GM21528 (cell line): ENCODE results near the gene LAT.
"Not testable (repeated sequence)": the region's sequence is repeated elsewhere in the genome, so short reads cannot be mapped to it uniquely, and the experiment has no call there.

Experiments
- ATAC-seq: cut with Tn5 transposase; IDR thresholded peaks from one replicate; pipeline ENCODE4 v1.9.1; 2021; ENCODE audit warnings: mild to moderate bottlenecking, moderate library complexity; ENCODE audit not compliant: unreplicated experiment, low FRiP score

The LAT gene

DNA sequence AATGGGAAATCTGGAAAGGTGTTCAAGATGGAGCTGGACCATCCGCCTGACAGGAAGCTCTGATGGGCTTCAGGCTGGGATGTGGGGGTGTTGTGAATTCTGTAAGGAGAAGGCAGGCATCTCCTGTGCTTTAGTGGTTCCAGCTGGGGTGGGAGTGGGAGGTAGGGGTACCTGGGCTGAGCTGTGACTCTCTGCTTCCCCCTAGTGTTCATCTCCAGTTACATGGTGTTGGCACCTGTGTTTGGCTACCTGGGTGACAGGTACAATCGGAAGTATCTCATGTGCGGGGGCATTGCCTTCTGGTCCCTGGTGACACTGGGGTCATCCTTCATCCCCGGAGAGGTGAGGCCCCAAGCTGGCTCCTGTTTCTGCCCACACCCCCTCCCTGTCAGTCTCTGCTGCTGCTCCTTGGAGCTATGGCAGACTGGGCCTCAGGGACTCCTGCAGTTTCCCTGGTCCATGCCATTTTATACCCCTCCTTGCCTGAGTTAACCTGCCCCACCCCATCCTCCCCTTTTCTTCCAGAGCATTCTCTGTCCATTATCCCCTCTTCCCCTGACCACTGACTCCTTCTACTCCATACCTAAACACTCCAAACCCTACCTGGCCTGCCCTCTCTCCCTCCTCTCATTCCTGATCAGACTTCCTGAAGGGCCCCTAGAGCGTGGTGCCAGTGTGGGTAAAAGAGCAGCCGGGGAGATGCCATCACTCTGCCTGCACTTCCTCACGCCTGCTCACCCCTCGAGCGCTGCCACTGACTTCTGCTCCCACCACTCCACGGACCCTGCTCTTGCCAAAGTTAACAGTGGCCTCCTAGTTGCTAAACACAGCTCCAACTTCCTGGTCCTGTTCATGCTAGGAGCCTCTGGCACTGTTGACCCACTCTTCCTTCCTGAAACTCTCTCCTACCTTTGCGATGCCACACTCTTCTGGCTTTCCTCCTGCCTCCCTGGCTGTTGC is 6.9 kb upstream of the LAT start:
- no peak for ATAC-seq

DNA sequence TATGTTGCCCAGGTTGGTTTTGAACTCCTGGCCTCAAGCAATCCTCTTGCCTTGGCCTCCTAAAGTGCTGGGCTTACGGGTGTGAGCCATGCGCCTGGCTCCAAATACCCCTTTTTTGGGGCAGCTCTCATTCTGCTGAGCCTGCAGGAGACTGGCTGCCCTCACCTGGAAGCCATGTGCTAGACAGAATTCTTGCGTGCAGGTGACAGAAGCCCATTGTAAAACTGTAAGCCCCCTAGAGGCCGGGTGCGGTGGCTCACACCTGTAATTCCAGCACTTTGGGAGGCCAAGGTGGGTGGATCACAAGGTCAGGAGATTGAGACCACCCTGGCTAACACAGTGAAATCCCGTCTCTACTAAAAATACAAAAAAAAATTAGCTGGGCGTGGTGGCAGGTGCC is 4.5 kb upstream of the LAT start:
- not testable (repeated sequence) for ATAC-seq

DNA sequence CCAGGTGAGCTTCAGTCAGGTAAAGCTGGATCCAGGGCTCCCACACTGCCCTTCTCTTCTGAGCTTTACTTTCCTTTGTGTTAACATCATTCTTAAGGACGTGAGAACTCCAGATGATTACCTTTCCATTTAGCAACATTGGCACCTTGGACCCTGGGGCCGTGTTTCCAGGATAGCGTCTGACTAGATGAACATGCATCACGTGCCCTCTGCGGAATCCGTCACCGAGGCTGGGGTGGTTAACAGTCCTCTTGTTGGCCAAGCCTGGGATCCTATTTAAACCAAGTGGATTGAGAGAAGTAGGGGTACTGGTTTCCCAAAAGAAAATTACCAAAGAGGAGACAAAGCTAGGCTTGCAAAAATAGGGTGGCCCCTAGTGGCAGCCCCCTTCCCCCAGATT is 3.9 kb upstream of the LAT start:
- no peak for ATAC-seq

DNA sequence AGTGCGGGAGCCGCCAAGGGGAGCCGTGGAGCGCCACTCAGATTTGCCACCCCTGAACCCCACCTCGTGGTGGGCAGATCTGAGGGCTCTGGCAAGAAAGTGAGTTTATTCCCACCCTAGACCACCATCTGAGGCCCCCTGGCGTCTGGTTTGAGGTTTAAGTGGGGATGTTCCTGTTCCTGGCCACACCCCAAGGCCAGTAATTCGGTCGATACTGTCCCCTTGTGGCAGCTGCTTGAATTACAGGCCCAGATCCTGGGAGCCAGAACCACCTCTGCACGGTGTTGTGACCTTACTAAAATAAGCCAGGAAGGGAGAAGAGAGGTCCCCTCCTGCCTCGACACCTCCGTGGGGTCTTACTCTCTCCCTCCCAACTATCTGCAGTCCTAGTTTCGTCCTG is 3.3 kb upstream of the LAT start:
- ATAC-seq: no peak

DNA sequence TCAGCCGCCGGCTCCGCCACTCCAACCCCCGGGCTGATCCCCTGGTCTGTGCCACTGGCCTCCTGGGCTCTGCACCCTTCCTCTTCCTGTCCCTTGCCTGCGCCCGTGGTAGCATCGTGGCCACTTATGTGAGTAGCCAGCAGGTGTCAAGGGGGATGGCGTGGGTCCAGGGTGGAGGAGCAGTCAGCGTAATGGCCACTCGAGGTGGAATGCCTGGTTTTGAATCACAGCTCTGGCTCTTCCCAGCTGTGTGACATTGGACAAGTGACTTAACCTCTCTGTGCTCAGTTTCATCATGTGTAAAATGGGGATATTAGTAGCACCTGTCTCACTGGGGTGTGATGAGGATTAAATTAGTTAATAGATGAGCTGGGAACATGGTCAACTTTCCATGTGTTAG is 2.4 kb upstream of the LAT start:
- no peak for ATAC-seq

DNA sequence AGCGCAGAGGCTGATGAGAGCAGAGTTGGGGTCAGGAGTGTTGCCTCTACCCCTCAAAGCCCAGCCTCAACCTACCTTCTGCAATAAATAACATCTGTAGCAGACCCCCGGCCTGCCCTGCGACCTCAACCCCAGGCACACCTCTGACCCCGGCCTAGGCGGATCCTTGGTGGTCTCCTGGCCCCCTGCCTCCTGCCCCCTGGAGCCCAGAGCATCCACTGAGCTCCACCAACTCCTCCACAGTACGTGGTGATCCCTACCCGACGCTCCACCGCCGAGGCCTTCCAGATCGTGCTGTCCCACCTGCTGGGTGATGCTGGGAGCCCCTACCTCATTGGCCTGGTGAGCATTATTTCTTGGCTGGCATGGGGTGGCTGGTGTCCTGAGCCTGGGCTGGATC is 1.9 kb upstream of the LAT start:
- ATAC-seq: no peak

DNA sequence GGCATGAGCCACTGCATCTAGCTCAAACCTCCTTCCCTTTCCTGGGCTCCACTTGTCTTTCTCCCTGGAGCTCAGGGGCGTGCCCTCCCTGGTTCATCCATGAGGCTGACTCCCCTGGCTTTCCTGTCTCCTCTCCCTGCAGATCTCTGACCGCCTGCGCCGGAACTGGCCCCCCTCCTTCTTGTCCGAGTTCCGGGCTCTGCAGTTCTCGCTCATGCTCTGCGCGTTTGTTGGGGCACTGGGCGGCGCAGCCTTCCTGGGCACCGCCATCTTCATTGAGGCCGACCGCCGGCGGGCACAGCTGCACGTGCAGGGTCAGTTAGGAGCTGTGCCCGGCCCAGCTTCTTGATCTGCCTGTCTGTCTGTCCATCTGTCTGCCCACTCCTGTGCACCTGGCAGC is 1.2 kb upstream of the LAT start:
- ATAC-seq: no peak

DNA sequence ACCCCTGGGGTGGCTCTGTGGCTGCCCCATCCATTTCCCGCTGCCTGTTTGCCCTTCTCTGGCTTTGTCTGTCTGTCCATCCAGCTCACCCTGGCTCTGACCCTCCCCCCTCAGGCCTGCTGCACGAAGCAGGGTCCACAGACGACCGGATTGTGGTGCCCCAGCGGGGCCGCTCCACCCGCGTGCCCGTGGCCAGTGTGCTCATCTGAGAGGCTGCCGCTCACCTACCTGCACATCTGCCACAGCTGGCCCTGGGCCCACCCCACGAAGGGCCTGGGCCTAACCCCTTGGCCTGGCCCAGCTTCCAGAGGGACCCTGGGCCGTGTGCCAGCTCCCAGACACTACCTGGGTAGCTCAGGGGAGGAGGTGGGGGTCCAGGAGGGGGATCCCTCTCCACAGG is 761 bp upstream of the LAT start:
- no peak for ATAC-seq

DNA sequence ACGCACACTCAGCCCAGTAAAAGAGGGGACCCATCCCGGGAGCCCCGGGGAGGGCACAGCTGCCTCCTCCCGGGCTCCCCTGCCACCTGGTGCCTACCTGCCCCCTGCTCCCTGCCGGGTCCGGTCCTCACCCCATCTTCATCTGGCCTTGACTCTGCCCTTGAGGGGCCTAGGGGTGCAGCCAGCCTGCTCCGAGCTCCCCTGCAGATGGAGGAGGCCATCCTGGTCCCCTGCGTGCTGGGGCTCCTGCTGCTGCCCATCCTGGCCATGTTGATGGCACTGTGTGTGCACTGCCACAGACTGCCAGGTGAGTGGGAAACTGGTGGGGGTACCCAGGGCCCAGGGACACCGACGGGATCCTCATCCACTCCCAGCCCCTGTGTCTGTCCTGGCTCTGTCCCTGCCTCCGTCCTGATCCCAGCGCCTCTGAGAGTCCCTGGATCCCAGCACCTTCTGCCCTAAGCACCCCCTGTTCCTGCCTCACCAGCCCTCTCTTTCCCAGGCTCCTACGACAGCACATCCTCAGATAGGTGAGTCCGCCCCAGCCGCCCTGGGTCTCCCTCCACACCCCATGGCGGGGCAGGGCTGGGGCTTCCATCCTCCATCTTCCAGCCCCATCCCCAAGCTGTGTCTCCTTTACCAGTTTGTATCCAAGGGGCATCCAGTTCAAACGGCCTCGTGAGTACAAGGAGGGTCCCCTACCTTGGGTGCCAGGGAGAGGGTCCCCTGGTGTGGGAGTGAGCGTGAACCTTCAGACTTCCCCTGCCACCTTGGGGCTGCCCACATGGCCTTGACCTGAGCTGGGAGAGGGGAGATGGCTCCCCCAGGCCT is 574 bp downstream of the LAT start:
- ATAC-seq: no peak

DNA sequence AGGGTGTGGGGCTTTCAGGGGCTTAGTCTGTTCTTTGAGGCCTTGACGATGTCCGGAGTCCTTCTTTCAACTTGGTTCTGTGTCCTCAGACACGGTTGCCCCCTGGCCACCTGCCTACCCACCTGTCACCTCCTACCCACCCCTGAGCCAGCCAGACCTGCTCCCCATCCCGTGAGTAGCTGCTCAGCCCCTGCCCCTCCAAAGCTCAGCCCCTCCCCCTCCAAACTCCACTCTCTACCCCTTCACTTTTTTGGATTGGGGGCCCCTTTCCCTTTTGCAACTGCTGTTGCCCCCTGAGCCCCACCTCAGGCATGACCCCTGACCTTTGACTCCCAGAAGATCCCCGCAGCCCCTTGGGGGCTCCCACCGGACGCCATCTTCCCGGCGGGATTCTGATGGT is 1.2 kb downstream of the LAT start:
- ATAC-seq: no peak

DNA sequence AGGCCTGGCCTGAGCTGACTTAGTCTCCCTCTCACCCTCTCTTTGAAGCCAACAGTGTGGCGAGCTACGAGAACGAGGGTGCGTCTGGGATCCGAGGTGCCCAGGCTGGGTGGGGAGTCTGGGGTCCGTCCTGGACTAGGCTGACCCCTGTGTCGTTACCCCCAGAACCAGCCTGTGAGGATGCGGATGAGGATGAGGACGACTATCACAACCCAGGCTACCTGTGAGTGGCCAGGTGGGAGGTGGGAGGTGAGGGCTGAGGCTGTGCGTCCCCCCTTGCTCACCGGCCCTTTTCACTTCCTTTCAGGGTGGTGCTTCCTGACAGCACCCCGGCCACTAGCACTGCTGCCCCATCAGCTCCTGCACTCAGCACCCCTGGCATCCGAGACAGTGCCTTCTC is 1.6 kb downstream of the LAT start:
- no peak for ATAC-seq

DNA sequence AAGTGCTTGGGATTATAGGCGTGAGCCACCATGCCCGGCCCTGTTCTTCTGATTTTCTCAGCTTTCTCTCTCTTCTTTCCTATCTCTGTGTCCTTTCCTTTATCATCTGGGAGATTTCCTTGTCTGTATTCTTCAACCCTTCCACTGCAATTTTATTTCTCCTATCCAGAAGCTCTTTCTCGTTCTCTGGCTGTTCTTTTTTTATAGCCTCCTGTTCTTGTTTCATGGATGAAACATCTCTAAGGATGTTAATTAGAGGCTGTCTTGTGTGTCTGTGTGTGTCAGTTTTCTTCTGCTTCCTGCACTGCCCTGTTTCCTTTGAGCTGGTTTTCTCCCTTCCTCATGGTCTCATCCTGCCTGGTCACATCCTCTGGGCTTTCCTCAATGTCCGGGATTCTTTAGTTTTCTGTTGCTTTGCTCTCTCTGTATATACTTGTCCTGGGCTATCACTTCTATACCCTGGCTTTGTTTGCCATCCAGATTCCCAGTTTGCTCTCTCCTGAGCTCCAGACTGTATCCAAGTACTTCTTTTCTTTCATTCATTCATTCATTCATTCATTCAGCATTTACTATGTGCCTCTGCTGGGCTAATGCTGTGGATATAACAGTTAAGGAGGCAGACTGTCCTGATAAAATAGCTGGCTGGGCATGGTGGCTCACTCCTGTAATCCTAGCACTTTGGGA is 2.5 kb downstream of the LAT start:
- ATAC-seq: no peak

DNA sequence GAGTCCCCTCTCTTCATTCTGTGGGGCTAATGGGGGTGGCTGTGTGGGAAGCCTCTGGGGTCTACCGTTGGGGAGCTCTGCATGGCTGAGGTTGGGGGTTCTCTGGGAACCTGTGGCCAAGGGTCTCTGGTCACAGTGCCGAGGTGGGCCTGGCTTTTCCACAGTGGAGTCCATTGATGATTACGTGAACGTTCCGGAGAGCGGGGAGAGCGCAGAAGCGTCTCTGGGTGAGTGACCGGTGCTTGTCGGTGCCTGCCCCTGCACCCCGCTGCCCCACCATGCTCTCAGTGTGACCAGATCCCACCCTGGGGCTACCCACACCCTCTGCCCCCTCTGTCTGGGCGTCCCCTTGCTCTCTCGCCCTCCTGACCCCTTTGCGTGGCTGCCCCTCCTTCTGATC is 4.5 kb downstream of the LAT start:
- ATAC-seq: no peak

DNA sequence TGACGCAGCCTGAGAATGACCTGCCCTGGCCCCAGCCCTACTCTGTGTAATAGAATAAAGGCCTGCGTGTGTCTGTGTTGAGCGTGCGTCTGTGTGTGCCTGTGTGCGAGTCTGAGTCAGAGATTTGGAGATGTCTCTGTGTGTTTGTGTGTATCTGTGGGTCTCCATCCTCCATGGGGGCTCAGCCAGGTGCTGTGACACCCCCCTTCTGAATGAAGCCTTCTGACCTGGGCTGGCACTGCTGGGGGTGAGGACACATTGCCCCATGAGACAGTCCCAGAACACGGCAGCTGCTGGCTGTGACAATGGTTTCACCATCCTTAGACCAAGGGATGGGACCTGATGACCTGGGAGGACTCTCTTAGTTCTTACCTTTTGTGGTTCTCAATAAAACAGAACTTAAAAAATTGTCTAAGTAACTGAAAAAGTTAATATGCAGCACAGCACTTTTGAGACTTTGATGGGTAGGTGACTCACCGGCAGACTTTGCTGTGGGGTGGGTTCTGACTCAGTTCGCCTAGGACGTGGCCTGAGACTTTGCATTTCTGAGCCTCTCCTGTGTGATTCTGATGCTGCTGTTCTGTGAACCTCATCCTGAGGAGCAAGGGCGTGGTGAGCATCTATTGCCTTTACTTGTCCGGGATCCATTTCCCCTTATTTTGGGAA is 5.7 kb downstream of the LAT start:
- ATAC-seq: no peak

DNA sequence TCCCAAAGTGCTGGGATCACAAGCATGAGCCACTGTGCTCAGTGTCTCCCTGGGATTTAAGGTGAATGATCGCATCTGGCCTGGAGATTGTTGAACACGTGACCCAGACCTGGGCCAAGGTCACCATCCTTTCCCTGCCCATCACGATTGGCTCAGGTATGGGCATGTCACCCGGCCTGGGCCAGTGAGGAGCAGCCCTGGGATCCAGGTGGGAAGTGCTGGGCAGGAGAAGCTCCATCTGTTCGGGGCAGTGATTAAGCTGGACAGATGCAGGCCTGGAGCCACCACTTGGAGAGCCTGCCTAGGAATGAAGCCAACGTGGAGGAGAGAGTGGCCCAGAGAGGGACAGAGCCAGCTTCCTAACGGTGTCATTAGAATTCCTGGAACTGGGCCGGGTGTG is 6.8 kb downstream of the LAT start:
- no peak for ATAC-seq

DNA sequence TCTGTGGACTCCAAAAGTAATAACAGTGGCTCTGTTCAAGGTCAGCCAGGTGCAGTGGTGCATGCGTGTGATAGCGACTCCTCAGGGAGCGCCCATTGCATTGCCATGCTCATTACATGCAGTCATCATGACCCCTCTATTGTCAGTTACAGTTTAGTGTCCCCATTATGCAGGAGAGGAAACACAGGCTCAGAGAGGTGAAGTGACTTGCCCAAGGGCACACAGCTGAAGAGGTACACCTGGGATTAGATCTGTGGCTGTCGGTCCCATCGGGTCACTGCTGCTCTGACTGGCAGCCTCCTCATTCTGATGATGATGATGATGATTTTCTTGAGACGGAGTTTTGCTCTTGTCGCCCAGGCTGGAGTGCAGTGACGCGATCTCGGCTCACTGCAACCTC is 7.6 kb downstream of the LAT start:
- no peak for ATAC-seq

DNA sequence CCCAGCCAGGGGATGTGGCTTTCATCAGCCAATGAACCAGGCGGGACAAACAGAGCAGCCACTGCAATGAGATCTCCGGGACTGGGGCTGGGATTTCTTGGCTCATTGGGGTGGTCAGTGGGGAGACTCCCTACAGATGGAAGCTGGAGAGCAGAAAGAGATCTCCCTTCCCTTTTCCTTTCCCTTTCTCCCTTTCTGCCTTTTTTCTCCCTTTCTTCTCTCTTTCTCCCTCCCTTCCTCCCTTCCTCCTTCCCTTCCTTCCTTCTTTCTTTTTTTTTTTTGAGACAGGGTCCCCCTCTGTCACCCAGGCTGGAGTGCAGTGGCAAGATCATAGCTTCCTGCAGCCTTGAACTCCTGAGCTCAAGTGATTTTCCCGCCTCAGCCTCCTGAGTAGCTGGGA is 14.0 kb downstream of the LAT start:
- ATAC-seq: no peak

DNA sequence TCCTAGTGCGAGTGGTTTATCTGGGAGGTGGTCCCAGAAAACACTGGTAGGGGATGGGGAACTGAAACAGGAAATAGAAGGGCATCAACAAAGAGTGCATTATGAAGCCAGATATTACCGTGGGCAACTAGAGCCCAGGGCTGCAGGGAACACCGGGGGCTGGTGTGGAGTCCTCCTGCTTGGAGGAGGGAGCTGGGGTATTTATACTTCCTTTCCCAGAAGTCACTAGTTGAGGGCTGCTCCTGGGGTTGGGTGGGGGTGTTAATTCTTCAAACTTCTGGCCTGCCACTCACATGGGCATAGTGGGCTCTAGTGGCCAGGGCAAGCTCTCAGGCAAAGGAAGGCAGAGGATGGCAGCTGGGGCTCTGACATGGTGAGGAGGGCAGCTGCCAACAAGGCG is 14.7 kb downstream of the LAT start:
- no peak for ATAC-seq

DNA sequence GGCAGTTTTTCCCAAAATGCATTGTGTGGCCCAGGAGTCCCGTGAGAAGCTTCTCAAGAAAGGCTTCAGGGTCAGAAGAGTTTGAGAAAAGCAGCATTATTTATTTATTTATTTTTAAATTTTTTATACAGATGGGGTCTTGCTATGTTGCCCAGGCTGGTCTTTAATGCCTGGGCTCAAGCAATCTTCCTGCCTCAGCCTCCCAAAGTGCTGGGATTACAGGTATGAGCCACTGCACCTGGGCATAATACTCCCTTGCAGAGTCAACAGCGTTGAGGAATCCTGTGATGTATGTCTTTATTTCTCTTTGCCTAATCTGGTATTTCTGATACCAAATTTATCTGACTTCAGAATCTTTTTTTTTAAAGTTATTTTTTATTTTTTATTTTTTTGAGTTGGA is 15.2 kb downstream of the LAT start:
- no peak for ATAC-seq

DNA sequence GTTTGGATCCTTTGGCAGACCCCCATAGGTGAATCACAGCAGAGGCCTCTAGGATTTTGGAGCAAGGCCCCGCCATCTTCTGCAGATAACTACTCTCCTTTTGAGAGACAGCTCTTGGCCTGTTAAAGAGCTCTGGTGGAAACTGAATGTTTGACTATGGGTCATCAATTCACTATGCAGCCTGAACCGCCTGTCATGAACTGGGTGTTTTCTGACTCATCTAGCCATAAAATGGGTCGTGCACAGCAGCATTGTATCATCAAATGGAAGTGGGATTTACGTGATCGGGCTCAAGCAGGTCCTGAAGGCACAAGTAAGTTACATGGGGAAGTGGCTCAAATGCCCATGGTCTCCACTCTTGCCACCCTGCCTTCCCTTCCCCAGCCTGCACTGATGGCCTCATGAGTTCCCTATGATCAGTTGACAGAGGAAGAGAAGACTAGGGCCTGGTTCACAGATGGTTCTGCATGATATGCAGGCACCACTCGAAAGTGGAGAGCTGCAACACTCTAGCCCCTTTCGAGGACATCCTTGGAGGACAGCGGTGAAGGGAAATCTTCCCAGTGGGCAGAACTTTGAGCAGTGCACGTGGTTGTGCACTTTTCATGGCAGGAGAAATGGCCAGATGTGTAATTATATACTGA is 19.8 kb downstream of the LAT start:
- ATAC-seq: not testable (repeated sequence)
